HG03175 (cell line): ENCODE data around the gene ATF7IP2.
"Not testable (repeated sequence)": the region's sequence is repeated elsewhere in the genome, so short reads cannot be mapped to it uniquely, and the experiment has no call there.

ENCODE experiments used
- ATAC-seq: cut with Tn5 transposase; IDR thresholded peaks from one replicate; pipeline ENCODE4 v1.9.1; 2021; ENCODE audit warnings: mild to moderate bottlenecking, moderate library complexity; ENCODE audit not compliant: unreplicated experiment

Gene ATF7IP2

GRCh38 chr16:10385725-10386516, at the start of gene ATF7IP2:
TSS of gene ATF7IP2 (plus strand) at chr16:10386061. CDS start at chr16:10430621, 44,560 bp downstream.
- ATAC-seq: peak; percentile 94

GRCh38 chr16:10338426-10338825, 47.4 kb upstream of the ATF7IP2 start:
- ATAC-seq: no peak

- no peak for ATAC-seq
Observed at GRCh38 chr16:10339777-10340732, 45.8 kb upstream of the ATF7IP2 start.

- no peak for ATAC-seq
Observed at GRCh38 chr16:10343124-10343760, 42.6 kb upstream of the ATF7IP2 start.

GRCh38 chr16:10344699-10345098, 41.2 kb upstream of the ATF7IP2 start:
- ATAC-seq: not testable (repeated sequence)

- no peak for ATAC-seq
Observed at GRCh38 chr16:10345629-10346028, 40.2 kb upstream of the ATF7IP2 start.

GRCh38 chr16:10349851-10350250, 36.0 kb upstream of the ATF7IP2 start:
- no peak for ATAC-seq

GRCh38 chr16:10352262-10352661, 33.6 kb upstream of the ATF7IP2 start:
- no peak for ATAC-seq

- no peak for ATAC-seq
Observed at GRCh38 chr16:10355589-10355988, 30.3 kb upstream of the ATF7IP2 start.

- ATAC-seq: no peak
Observed at GRCh38 chr16:10356870-10357842, 28.7 kb upstream of the ATF7IP2 start.

- not testable (repeated sequence) for ATAC-seq
Observed at GRCh38 chr16:10361747-10362076, 24.1 kb upstream of the ATF7IP2 start.

- ATAC-seq: no peak
Observed at GRCh38 chr16:10362077-10362863, 23.6 kb upstream of the ATF7IP2 start.

- ATAC-seq: not testable (repeated sequence)
Observed at GRCh38 chr16:10362864-10363197, 23.0 kb upstream of the ATF7IP2 start.

- ATAC-seq: not testable (repeated sequence)
Observed at GRCh38 chr16:10366619-10367018, 19.2 kb upstream of the ATF7IP2 start.

GRCh38 chr16:10367616-10368188, 18.2 kb upstream of the ATF7IP2 start:
- no peak for ATAC-seq

- ATAC-seq: no peak
Observed at GRCh38 chr16:10368969-10369551, 16.8 kb upstream of the ATF7IP2 start.

GRCh38 chr16:10370096-10370726, 15.7 kb upstream of the ATF7IP2 start:
- ATAC-seq: peak; percentile 82

- no peak for ATAC-seq
Observed at GRCh38 chr16:10371592-10371991, 14.3 kb upstream of the ATF7IP2 start.
